Liver (tissue), 9 donors: ENCODE measurements around the gene CHRNG. TPM values are rescaled to one million over a fixed set of nuclear protein-coding genes. Genes with fewer than 3 reads are reported as not detected.

ENCODE experiments used
- DNase-seq: peaks from one replicate; pipeline ENCODE4 v3.0.0-alpha.2; 2017; ENCODE audit warnings: low spot score
- H3K27ac ChIP-seq, 2 donors: one replicate each; pipeline ENCODE4 v1.7.0; 2013; ENCODE audit warnings: inconsistent platforms in 2 of 2, low read length in 2 of 2, control low read depth in 1 of 2, low read depth in 1 of 2, mild to moderate bottlenecking in 1 of 2
- H3K27me3 ChIP-seq, 4 donors: one replicate each; pipeline versions ENCODE4 v1.6.1 to v1.7.0; 2013; ENCODE audit warnings: low read length in 3 of 4, inconsistent platforms in 1 of 4, mild to moderate bottlenecking in 1 of 4, moderate library complexity in 1 of 4; ENCODE audit not compliant: control insufficient read depth in 4 of 4, insufficient read depth in 4 of 4
- H3K36me3 ChIP-seq, 4 donors: one replicate each; pipeline versions ENCODE4 v1.6.1 to v1.7.0; 2013; ENCODE audit warnings: low read length in 3 of 4, mild to moderate bottlenecking in 3 of 4, low read depth in 1 of 4, moderate library complexity in 1 of 4; ENCODE audit not compliant: control insufficient read depth in 4 of 4, insufficient read depth in 3 of 4
- H3K4me1 ChIP-seq, 4 donors: one replicate each; pipeline versions ENCODE4 v1.6.1 to v1.7.0; 2013; ENCODE audit warnings: low read length in 3 of 4, mild to moderate bottlenecking in 3 of 4, moderate library complexity in 1 of 4; ENCODE audit not compliant: control insufficient read depth in 4 of 4, insufficient read depth in 4 of 4
- H3K4me3 ChIP-seq, 3 donors: one replicate each; pipeline versions ENCODE4 v1.6.1 to v1.7.0; 2013; ENCODE audit warnings: low read length in 3 of 3, control low read depth in 1 of 3, low read depth in 1 of 3, mild to moderate bottlenecking in 1 of 3
- H3K9ac ChIP-seq, 2 donors: one replicate each; pipeline ENCODE4 v1.7.0; 2013; ENCODE audit warnings: low read length in 2 of 2, mild to moderate bottlenecking in 2 of 2, moderate library complexity in 2 of 2, control low read depth in 1 of 2, low read depth in 1 of 2
- H3K9me3 ChIP-seq, 4 donors: one replicate each; pipeline versions ENCODE4 v1.6.1 to v1.7.0; 2013; ENCODE audit warnings: low read length in 3 of 4; ENCODE audit not compliant: control insufficient read depth in 4 of 4
- EGR1 ChIP-seq, 2 donors: IDR thresholded peaks; 2 replicates each; pipeline ENCODE4 v1.6.1; 2016 to 2018; ENCODE audit warnings: antibody characterized with exemption in 2 of 2, low read depth in 2 of 2
- FOXA1 ChIP-seq: IDR thresholded peaks from 2 replicates; pipeline ENCODE4 v1.6.1; 2016; ENCODE audit warnings: antibody characterized with exemption
- FOXA2 ChIP-seq: IDR thresholded peaks from 2 replicates; pipeline ENCODE4 v1.6.1; 2016; ENCODE audit warnings: antibody characterized with exemption
- HNF4A ChIP-seq, 2 donors: conservative IDR thresholded peaks; 2 replicates each; pipeline ENCODE4 v1.6.1; 2016; ENCODE audit warnings: antibody characterized with exemption in 2 of 2, mild to moderate bottlenecking in 2 of 2
- JUND ChIP-seq, 2 donors: IDR thresholded peaks; 2 replicates each; pipeline ENCODE4 v1.6.1; 2016; ENCODE audit warnings: antibody characterized with exemption in 2 of 2
- MAX ChIP-seq: IDR thresholded peaks from 2 replicates; pipeline ENCODE4 v1.6.1; 2016; ENCODE audit warnings: antibody characterized with exemption
- NR2F2 ChIP-seq: IDR thresholded peaks from 2 replicates; pipeline ENCODE4 v1.6.1; 2016; ENCODE audit warnings: antibody characterized with exemption
- RAD21 ChIP-seq, 2 donors: IDR thresholded peaks; 2 replicates each; pipeline ENCODE4 v1.6.1; 2016; ENCODE audit warnings: antibody characterized with exemption in 2 of 2, mild to moderate bottlenecking in 2 of 2
- REST ChIP-seq: IDR thresholded peaks from 2 replicates; pipeline ENCODE4 v1.6.1; 2016; ENCODE audit warnings: antibody characterized with exemption, mild to moderate bottlenecking
- SP1 ChIP-seq: IDR thresholded peaks from 2 replicates; pipeline ENCODE4 v1.6.1; 2018; ENCODE audit warnings: antibody characterized with exemption, mild to moderate bottlenecking
- TAF1 ChIP-seq: conservative IDR thresholded peaks from 2 replicates; pipeline ENCODE4 v1.6.1; 2016; ENCODE audit warnings: antibody characterized with exemption, mild to moderate bottlenecking
- ZBTB33 ChIP-seq: IDR thresholded peaks from 2 replicates; pipeline ENCODE4 v1.6.1; 2016; ENCODE audit warnings: antibody characterized with exemption
- WGBS: extraction: QIAGEN DNeasy Blood & Tissue Kit; methylation state at CpG from one replicate; pipeline ENCODE4 v1.1.7; 2013; 5-methylcytosine and 5-hydroxymethylcytosine counted together
- polyA plus RNA-seq, 2 donors: library from polyadenylated mRNA; stranded (reverse) in 1 of 2; unstranded in 1 of 2; fragments of 200-250 nt in 1 of 2; fragments of >200 nt in 1 of 2; fragmentation: Nextera tagmentation in 1 of 2; extraction: Ambion mirVana in 1 of 2; gene quantifications; one replicate each; pipeline versions ENCODE4 v1.2.1 to v1.2.3, GENCODE V29; 2013 to 2015
- total RNA-seq, 2 donors: library from RNA; depleted of rRNA; stranded (reverse); fragments of >200 nt; gene quantifications; one replicate each; pipeline ENCODE4 v1.2.3, GENCODE V29; 2014
- TF ChIP-seq, protein P1 (sequence below): IDR thresholded peaks from 2 replicates; pipeline ENCODE4 v1.6.1; 2016; ENCODE audit warnings: antibody characterized with exemption
- donor health status: healthy.
- donor health status: healthy.
- donor health status: healthy.
- donor health status: healthy.
- donor health status: healthy.

CHRNG gene
- total and polyA plus RNA-seq, 4 donors = not detected

DNA sequence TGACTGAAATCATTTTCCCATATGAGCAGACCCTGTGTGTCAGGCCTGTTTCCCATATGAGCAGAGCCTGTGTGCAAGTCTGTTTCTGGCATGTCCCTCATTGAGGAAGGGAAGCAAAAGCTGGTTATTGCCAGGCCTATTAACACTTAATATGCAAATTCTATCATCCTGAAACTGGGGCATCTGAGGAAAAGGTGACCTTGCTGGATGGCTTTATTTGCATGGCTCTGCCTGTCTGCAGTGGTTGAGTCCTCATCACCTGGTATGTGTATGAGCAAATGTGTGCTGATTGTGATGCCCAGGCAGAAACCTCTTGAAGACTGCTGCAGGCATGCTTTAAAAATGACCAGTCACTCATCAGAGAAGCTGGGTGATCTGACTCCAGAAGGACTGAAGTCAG lies 42.2 kb downstream of the CHRNG start:
- no peak for DNase-seq
- TF ChIP-seq REST (no peak), MAX (no peak), SP1 (no peak), ZBTB33 (no peak), FOXA2 (no peak), NR2F2 (no peak), FOXA1 (no peak), TAF1 (no peak), JUND (IDR thresholded peaks at IDR 0.05) (no peak)
- TF ChIP-seq, protein P1, sequence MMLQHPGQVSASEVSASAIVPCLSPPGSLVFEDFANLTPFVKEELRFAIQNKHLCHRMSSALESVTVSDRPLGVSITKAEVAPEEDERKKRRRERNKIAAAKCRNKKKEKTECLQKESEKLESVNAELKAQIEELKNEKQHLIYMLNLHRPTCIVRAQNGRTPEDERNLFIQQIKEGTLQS = no peak
- Histone ChIP-seq H3K27me3 (no peaks in the 10 kb centered on the region), H3K4me3 (no peak overlapping the region), H3K9ac (no peak overlapping the region), H3K36me3 (peaks cover 0 to 7% (median 4%) of the 10 kb centered on the region in 4 donors), H3K4me1 (peaks cover 0 to 38% (median 23%) of the 10 kb centered on the region in 4 donors), H3K27ac (no peak overlapping the region), H3K9me3 (no peaks in the 10 kb centered on the region)

GRCh38 chr2:232584238-232584637 lies 44.7 kb downstream of the CHRNG start:
- TF ChIP-seq EGR1 (IDR thresholded peaks at IDR 0.05; ENCODE audit: low read depth in 2 of 2) (no peak), REST (no peak), JUND (IDR thresholded peaks at IDR 0.05) (no peak), NR2F2 (no peak), HNF4A (conservative IDR thresholded peaks at IDR 0.05) (no peak), RAD21 (IDR thresholded peaks at IDR 0.05) (no peak)
- TF ChIP-seq, protein P1 = no peak
- Histone ChIP-seq H3K4me1 (peaks cover 3 to 35% (median 18%) of the 10 kb centered on the region in 4 donors), H3K36me3 (peaks cover 0 to 6% (median 3%) of the 10 kb centered on the region in 4 donors), H3K9me3 (no peaks in the 10 kb centered on the region), H3K4me3 (no peak overlapping the region), H3K9ac (no peak overlapping the region), H3K27me3 (no peaks in the 10 kb centered on the region), H3K27ac (no peak overlapping the region)
- WGBS = 82% methylated on average over 6 of the region's 6 CpGs
- DNase-seq = no peak
